ENCODE measurements around the gene CCNL2. TPM values are rescaled to one million over a fixed set of nuclear protein-coding genes. Genes with fewer than 3 reads are reported as not detected.
"Not testable (repeated sequence)": the region's sequence is repeated elsewhere in the genome, so short reads cannot be mapped to it uniquely, and the experiment has no call there.

The CCNL2 gene
- total RNA-seq, 2 experiments from 2014 or later = 86.3 to 92.4 TPM

DNA sequence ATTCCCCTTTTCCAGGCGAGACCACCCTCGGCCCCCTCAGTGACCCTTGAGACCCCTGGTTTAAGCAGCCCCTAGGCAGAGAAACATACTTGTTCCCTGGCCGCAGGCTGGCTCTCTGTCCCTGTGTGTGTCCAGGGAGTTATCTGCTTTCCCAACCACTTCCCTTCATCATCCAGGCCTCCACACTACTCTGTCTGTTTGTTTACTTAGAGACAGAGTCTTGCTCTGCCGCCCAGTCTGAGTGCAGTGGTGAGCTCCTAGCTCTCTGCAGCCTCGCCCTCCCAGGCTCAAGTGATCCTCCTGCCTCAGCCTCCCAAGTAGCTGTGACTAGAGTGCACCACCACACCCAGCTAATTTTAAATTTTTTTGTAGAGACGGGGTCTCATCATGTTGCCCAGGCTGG lies 30.5 kb upstream of the CCNL2 start:
- Mint-ChIP-seq H3K9me3 (no peaks in the 10 kb centered on the region), H3K4me3 (no peak overlapping the region), H3K36me3 (ENCODE audit: low read depth) (no peaks in the 10 kb centered on the region), H3K27me3 (peaks cover 20% of the 10 kb centered on the region), H3K27ac (no peak overlapping the region), H3K4me1 (ENCODE audit: low read depth) (peaks cover 8% of the 10 kb centered on the region)
- ATAC-seq (no peak), DNase-seq (no peak)
- CTCF ChIA-PET = interaction anchor here (0.7 kb wide), 1 partner anchor 12 kb away, joined by 3 read pairs; no protein-coding TSS in a partner anchor
- intact Hi-C loops (cut with micrococcal nuclease) = no loop called here
- TF ChIP-seq, protein P1, sequence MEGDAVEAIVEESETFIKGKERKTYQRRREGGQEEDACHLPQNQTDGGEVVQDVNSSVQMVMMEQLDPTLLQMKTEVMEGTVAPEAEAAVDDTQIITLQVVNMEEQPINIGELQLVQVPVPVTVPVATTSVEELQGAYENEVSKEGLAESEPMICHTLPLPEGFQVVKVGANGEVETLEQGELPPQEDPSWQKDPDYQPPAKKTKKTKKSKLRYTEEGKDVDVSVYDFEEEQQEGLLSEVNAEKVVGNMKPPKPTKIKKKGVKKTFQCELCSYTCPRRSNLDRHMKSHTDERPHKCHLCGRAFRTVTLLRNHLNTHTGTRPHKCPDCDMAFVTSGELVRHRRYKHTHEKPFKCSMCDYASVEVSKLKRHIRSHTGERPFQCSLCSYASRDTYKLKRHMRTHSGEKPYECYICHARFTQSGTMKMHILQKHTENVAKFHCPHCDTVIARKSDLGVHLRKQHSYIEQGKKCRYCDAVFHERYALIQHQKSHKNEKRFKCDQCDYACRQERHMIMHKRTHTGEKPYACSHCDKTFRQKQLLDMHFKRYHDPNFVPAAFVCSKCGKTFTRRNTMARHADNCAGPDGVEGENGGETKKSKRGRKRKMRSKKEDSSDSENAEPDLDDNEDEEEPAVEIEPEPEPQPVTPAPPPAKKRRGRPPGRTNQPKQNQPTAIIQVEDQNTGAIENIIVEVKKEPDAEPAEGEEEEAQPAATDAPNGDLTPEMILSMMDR (IDR thresholded peaks at IDR 0.05) = no peak
- POLR2A ChIA-PET = no interaction called here

- not testable (repeated sequence) for H3K4me3 Mint-ChIP-seq
- CTCF ChIA-PET = interaction anchor here (0.7 kb wide), 1 partner anchor 12 kb away, joined by 3 read pairs; no protein-coding TSS in a partner anchor
Measured at GRCh38 chr1:1428967-1429366, 29.8 kb upstream of the CCNL2 start.

DNA sequence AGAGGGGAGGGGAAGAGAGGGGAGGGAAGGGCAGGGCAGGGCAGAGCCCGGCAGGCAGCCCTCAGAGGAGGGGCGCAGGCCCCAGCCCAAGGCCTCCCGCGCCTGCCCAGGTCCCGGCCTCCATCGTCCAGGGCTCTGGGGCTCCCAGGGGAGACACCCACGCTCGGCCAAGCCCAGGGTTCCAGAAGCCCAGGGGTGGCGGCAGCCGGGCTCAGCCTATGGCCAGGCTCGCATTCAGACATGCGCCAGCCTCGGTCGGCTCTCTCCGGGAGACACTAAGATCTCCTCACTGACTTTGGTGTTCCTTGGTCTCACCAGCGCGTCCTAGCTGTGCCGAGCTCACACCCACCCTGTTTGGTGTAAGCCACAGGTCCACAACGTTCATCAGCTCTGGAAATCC lies 29.0 kb upstream of the CCNL2 start:
- CTCF ChIA-PET = no interaction called here
- no peaks in the 10 kb centered on the region for H3K36me3 Mint-ChIP-seq (ENCODE audit: low read depth)
- H3K27me3 Mint-ChIP-seq = peaks cover 21% of the 10 kb centered on the region
- no peak for ATAC-seq
- no peak for DNase-seq
- no peak overlapping the region for H3K4me3 Mint-ChIP-seq
- TF ChIP-seq, protein P1 (IDR thresholded peaks at IDR 0.05) = no peak
- intact Hi-C loops (cut with micrococcal nuclease) = no loop called here
- H3K9me3 Mint-ChIP-seq = no peaks in the 10 kb centered on the region
- H3K4me1 Mint-ChIP-seq (ENCODE audit: low read depth) = peaks cover 7% of the 10 kb centered on the region
- POLR2A ChIA-PET = no interaction called here
- no peak overlapping the region for H3K27ac Mint-ChIP-seq

More at GRCh38 chr1:1428967-1429366, 29.8 kb upstream of the CCNL2 start:
- H3K9me3 Mint-ChIP-seq; POLR2A ChIA-PET; H3K36me3 Mint-ChIP-seq (ENCODE audit: low read depth); ATAC-seq; intact Hi-C loops (cut with micrococcal nuclease); H3K4me1 Mint-ChIP-seq (ENCODE audit: low read depth); DNase-seq; H3K27ac Mint-ChIP-seq: not testable (repeated sequence)
- H3K27me3 Mint-ChIP-seq = peaks cover 20% of the 10 kb centered on the region

GRCh38 chr1:1427820-1428148 lies 28.6 kb upstream of the CCNL2 start:
- Mint-ChIP-seq H3K27me3 (peaks cover 24% of the 10 kb centered on the region), H3K4me3 (no peak overlapping the region), H3K36me3 (ENCODE audit: low read depth) (no peaks in the 10 kb centered on the region), H3K4me1 (ENCODE audit: low read depth) (peaks cover 11% of the 10 kb centered on the region), H3K27ac (no peak overlapping the region), H3K9me3 (no peaks in the 10 kb centered on the region)
- intact Hi-C loops (cut with micrococcal nuclease) = no loop called here
- TF ChIP-seq, protein P1 (IDR thresholded peaks at IDR 0.05) = no peak
- ATAC-seq (no peak), DNase-seq (no peak)
- ChIA-PET POLR2A (no interaction called here), CTCF (no interaction called here)

- Mint-ChIP-seq H3K4me3 (no peak overlapping the region), H3K4me1 (ENCODE audit: low read depth) (peaks cover 14% of the 10 kb centered on the region), H3K27me3 (peaks cover 27% of the 10 kb centered on the region), H3K27ac (no peak overlapping the region), H3K9me3 (no peaks in the 10 kb centered on the region), H3K36me3 (ENCODE audit: low read depth) (no peaks in the 10 kb centered on the region)
- ATAC-seq (peak; percentile 46), DNase-seq (peak; percentile 46)
- TF ChIP-seq, protein P1 (IDR thresholded peaks at IDR 0.05) = no peak
- intact Hi-C loops (cut with micrococcal nuclease) = no loop called here
- ChIA-PET POLR2A (no interaction called here), CTCF (interaction anchor here (2.5 kb wide), 1 partner anchor 14 kb away, joined by 8 read pairs; no protein-coding TSS in a partner anchor)
Measured at GRCh38 chr1:1427106-1427819, 28.1 kb upstream of the CCNL2 start.

Measured in activated CD8-positive, alpha-beta T cell treated with anti-CD3 and anti-CD28 coated beads for 36 hours (primary cell).